RKO (cell line): ENCODE measurements around the gene DDX23.
A peak's percentile ranks its signal among the peaks of the same experiment; 100 is the strongest.
"Not testable (repeated sequence)": the region's sequence is repeated elsewhere in the genome, so short reads cannot be mapped to it uniquely, and the experiment has no call there.

Experiments used
- DNase-seq: peaks from one replicate; pipeline ENCODE4 v3.0.0-alpha.2; 2016; ENCODE audit warnings: low spot score

The DDX23 gene

GRCh38 chr12:48851883-48852733 lies at the start of gene DDX23:
Gene DDX23 (minus strand): TSS chr12:48852163. CDS start chr12:48845782, 6,381 bp downstream.
- DNase-seq, result peak; percentile 98

- peak; percentile 68 for DNase-seq
These were observed 49.3 kb upstream of the DDX23 start for GRCh38 chr12:48901278-48901677.

GRCh38 chr12:48899651-48900050 lies 47.7 kb upstream of the DDX23 start:
- no peak for DNase-seq

GRCh38 chr12:48894271-48894670 lies 42.3 kb upstream of the DDX23 start:
- no peak for DNase-seq

GRCh38 chr12:48890657-48891418 lies 38.9 kb upstream of the DDX23 start:
- DNase-seq, result peak; percentile 48

GRCh38 chr12:48889679-48890078 lies 37.7 kb upstream of the DDX23 start:
- no peak for DNase-seq

GRCh38 chr12:48883305-48884161 lies 31.6 kb upstream of the DDX23 start:
- no peak for DNase-seq

GRCh38 chr12:48882972-48883304 lies 31.0 kb upstream of the DDX23 start:
- DNase-seq, result no peak

- DNase-seq, result no peak
These were observed 30.3 kb upstream of the DDX23 start for GRCh38 chr12:48882315-48882687.

GRCh38 chr12:48881686-48882314 lies 29.8 kb upstream of the DDX23 start:
- no peak for DNase-seq

- DNase-seq, result no peak
These were observed 28.7 kb upstream of the DDX23 start for GRCh38 chr12:48880647-48881046.

GRCh38 chr12:48878548-48878947 lies 26.6 kb upstream of the DDX23 start:
- DNase-seq, result no peak

- no peak for DNase-seq
These were observed 24.1 kb upstream of the DDX23 start for GRCh38 chr12:48875944-48876515.

GRCh38 chr12:48873534-48873933 lies 21.6 kb upstream of the DDX23 start:
- not testable (repeated sequence) for DNase-seq

- no peak for DNase-seq
These were observed 21.1 kb upstream of the DDX23 start for GRCh38 chr12:48873096-48873495.

GRCh38 chr12:48869191-48869590 lies 17.2 kb upstream of the DDX23 start:
- no peak for DNase-seq

- no peak for DNase-seq
These were observed 16.5 kb upstream of the DDX23 start for GRCh38 chr12:48868451-48868850.

GRCh38 chr12:48866052-48866711 lies 14.2 kb upstream of the DDX23 start:
- no peak for DNase-seq

GRCh38 chr12:48865281-48866051 lies 13.5 kb upstream of the DDX23 start, which contains the start of gene RND1:
Gene RND1 (minus strand): TSS chr12:48865870. CDS start chr12:48865767, 103 bp downstream.
- peak; percentile 93 for DNase-seq

GRCh38 chr12:48863291-48863690 lies 11.3 kb upstream of the DDX23 start:
- no peak for DNase-seq
